SW480 (cell line): ENCODE measurements around the gene CSMD2.
"Not testable (repeated sequence)": the region's sequence is repeated elsewhere in the genome, so short reads cannot be mapped to it uniquely, and the experiment has no call there.

ENCODE experiments used
- DNase-seq: peaks from one replicate; pipeline ENCODE4 v3.0.0-alpha.2; 2016; ENCODE audit warnings: low spot score

Gene CSMD2

DNA sequence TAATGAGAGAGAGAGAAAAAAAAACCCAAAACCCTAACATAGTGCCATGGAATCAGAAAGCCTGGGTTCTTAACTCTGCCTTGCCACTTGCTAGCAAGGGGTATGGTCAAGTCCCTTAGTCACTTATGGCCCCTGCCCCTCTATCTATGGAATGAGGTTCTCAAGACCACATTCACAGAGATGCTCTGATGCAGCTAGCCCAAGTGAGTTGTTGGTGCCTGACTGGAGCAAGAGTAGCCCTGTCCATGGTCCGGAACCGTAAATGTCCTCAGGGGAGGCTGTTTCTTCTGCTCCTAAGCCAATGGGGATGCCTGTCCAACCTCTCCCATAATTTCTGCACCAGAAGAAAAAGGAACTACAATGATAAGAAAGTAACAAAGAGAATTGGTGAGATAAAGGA is 56.8 kb downstream of the CSMD2 start:
- DNase-seq = no peak

DNA sequence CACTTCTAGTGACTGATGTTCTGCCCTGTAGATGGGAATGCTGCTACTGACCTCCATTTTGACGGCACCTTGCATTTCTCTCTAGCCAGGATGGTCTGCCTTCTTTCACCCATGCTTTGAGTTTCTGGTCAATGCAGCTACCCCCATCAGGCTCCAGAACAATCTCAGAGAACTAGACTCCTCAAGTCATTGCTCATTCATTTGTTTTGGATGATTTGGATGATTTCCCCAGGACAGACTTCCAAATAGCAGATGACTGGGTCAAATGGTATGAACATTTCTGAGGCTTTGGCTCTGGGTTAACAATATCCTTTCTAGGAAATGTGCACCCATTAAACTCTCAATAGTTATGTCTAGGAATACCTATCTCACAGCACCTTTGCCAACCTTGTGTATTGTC is 63.9 kb downstream of the CSMD2 start:
- DNase-seq = no peak

DNA sequence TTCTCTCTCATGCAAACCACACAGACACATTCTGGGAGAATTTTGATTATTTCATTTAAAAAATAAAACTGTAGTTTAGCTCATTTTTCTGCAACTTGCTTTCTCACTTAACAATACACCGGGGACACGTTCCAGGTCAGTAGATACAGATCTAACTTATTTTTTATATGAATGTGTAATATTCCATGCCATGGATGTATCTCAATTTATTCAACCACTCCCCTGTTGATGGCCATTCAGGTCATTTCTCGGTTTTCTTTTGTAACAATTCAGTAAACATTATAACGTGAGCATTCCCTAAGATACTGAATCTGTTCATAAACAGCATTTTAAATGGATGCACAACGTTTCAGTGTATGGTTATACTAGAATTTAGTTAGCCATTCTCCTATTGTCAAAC is 64.7 kb downstream of the CSMD2 start:
- no peak for DNase-seq

DNA sequence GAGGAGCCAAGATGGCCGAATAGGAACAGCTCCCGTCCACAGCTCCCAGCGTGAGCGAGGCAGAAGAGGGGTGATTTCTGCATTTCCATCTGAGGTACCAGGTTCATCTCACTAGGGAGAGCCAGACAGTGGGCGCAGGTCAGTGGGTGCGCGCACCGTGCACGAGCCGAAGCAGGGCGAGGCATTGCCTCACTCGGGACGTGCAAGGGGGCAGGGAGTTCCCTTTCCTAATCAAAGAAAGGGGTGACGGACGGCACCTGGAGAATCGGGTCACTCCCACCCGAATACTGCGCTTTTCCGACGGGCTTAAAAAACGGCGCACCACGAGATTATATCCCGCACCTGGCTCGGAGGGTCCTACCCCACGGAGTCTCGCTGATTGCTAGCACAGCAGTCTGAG is 72.6 kb downstream of the CSMD2 start:
- not testable (repeated sequence) for DNase-seq

DNA sequence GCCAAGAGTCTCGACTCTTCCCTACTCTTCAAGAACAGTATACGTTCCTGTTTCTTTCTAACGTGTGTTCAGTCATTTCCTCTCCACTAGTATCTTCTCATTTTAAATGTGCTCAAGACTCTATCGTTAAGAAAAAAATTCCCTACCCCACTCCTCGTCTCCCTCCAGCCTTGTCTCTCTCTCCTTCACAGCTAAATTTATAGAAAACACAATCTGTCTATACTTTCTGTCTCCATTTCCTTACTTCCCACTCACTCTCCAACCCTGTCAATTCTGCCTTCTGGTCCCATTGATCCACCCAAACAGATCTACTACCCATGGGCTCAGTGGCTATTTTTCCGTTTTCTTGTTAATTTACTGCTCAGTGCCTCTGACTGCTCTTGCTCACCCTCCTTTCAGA is 75.3 kb downstream of the CSMD2 start:
- DNase-seq = no peak

DNA sequence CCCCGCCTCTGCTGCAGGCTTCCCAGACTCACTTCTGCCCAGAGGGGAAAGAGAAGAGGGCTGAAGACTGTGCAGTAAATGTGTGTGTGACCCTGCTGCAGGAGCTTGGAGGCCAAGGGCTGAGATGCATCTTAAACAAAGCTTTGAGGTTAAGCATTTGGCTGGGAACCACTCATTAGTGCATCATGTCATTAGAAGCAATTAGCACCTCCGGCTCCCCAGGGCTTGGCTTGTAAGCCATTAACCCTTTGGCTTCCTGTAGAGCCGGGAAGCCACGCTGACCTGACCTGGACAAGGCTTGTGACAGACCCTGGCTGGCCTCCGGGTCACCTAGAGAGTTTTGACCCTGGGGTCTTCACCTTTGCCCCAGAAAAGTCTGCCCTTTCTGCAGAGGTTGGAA is 77.0 kb downstream of the CSMD2 start:
- no peak for DNase-seq

DNA sequence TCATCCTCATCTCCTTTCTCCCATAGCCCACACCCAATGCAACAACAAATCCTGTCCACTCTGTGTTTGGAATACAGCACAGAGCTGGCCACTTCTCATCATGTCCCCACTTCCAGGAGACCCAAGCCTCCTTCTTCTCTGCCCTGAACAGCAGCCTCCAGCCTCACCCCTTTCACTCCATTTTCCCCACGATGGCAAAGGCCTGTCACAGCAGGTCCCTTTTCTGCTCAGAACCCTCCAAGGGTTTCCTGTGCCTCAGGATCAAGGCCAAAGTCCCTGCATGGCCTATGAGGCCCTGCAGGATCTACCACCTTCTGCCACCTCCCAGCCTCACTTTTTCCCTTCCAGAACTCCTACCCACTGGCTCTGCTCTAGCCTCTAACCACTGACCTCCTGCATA is 78.5 kb downstream of the CSMD2 start:
- no peak for DNase-seq

DNA sequence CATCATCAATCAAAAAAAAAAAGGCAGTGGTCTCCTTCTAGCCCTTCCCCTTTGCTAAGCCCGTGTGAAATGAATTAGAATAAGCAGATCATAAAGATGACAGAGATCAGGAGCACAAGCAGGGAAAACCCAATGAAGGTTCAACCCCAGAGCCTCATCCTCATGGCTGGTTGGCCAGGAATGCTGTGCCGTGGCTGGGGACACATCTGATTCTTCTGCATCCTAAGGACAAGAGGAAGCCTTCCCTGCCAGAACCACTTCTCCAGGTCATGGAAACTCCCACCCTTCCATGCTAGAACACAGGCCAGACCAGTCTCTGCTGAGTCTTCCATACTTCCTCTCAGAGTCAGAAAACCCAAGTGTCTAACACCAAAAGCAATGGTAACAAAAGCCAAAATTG is 81.1 kb downstream of the CSMD2 start:
- DNase-seq = no peak

DNA sequence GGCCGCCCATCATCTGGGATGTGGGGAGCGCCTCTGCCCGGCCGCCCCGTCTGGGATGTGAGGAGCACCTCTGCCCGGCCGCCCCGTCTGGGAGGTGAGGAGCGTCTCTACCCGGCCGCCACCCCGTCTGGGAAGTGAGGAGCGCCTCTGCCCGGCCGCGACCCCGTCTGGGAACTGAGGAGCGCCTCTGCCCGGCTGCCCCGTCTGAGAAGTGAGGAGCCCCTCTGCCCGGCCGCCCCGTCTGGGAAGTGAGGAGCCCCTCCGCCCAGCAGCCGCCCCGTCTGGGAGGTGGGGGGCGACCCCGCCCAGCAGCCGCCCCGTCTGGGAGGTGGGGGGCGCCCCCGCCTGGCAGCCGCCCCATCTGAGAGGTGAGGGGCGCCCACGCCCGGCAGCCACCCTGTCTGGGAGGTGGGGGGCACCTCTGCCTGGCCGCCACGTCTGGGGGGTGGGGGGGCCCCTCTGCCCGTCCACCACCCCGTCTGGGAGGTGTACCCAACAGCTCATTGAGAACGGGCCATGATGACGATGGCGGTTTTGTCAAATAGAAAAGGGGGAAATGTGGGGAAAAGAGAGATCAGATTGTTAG is 82.9 kb downstream of the CSMD2 start:
- not testable (repeated sequence) for DNase-seq

DNA sequence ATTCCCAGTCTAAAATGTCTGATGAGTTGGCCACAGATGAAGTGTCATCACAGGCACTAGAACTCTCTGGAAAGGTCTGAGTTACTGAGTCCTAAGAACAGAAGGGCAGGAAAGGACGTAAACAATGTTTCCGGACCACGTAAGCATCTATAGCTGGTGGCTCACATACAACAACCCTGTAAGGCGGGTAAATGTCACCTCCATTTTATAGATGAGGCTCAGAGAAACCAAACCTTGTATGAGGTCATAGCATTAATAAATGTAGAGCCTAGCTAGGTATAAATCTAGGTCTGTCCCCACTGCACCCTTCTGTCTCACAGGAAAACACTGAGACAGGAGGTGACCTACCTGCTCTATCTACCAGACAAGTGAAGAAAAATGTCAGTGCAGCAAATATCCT is 86.6 kb downstream of the CSMD2 start:
- DNase-seq = no peak

DNA sequence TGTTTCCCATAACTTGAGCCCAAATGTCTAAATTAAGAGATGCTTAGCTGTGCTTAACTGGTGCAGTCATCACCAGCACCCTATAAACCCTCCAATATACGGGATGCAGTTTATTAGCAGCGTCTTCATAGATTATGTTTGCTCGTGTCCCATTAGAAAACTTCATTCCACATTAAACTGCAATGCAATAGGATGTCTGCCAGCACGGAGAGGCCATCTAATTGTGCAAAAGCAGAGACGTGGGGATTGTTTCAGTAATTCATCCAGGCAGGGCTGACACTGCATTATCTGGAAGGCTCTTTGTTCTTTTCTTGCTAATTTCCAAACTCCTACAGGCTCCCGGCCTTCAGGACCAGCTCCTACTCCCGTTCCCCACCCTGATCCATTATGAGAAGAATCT is 89.5 kb downstream of the CSMD2 start:
- DNase-seq = no peak

DNA sequence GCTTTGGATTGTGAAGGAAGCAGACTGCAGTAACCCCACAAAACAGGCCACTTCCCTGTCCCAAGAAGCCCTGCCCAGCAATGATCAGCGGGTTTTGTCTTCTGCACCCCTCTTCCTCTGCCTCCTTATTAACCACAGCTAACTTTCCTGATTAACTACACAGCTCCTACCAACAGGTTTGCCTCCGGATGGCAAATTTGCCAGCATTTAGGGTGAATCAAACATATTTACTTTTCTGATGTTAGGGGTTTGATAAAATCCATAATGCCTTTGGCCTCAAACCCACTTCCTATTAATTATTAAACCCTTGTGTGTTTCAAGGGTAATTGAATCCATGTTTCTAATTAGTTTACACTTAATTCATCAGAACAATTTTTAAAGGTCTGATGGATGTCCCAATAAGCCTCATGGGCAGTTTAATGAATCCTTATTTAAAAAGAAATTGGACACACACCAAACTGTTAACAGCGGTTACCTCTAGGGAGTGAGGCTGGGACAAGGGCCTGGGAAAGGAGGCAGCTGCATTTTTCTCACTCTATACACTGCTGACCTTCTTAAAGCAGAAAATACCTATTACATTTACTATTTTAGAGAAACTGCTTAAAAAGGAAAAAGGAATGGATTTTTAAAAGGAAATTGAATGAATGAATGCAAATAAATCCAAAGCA is 91.9 kb downstream of the CSMD2 start:
- no peak for DNase-seq

DNA sequence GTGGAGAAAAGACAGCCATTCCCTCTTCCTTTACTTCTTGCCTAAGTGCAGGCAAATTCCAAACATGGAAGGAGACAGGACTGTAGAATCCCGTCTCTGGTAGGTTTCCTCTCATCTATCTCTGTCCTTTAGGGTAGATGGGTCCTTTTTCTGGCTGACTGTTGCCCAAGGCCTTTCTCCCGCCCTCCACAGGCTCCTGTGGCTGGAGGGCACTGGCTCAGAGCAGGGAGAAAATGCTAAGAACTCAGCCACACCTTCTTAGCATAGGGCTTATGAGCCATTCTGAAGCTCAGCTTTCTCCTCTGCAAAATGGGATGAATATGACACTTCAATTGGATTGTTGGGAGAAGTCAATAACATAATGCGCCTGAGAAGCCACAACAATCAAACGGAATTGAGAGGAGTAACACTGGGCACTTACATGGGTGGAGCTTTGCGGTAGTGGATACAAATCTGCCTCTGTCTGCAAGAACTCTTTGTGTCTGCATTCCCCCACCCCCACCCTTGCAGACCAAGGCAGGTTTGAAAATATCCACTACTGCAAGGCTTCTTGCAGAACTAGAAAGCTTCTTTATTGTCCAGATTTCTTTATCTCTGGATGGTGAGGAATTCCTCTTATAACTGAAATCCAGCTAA is 94.7 kb downstream of the CSMD2 start:
- DNase-seq = peak; percentile 3

DNA sequence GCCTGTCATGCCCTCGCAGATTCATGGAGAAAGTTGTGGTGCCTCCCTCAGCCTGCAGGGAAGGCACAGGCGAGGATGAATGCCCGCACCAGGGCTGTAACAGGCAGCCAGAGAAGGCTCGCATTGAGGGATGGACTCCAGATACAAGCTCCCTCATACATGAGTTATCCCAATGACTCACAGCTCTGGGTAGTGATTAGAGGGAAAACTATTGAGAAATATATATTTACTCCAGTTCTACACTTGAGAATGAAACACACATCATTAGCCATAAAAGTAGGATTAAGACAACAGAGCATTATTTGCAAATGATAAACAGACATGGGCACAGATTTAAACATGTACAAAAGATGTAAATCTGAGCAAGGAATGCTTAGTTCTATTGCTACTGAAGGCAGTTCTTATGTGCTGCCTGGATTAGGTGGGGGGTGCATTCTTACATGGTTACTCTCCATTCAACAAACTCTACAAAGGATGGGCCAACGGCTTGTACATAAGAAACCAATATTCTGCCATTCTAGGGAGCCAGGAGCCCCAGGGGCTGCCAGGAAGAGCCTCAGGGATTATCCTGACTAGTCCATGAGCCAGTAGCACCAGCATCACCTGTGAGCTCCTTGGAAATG is 97.9 kb downstream of the CSMD2 start:
- no peak for DNase-seq

DNA sequence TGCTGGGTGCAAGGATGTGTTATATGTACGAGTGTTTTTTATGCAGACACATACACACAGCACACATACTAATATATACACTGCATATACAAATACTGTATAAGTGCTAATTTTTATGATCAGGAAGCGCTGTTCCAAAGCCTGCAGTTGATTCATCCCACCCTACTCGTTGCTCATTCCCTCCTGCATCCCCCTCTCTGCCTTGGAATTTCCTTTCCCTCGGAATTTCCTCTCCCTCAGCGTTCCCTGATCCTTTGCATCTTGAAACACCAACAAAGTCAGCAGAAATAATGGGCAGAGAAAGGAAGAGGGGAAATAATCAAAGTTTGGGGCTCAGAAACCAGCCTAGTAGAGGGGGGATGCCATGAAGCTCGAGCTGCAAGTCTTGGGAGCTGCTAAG is 98.9 kb downstream of the CSMD2 start:
- no peak for DNase-seq

DNA sequence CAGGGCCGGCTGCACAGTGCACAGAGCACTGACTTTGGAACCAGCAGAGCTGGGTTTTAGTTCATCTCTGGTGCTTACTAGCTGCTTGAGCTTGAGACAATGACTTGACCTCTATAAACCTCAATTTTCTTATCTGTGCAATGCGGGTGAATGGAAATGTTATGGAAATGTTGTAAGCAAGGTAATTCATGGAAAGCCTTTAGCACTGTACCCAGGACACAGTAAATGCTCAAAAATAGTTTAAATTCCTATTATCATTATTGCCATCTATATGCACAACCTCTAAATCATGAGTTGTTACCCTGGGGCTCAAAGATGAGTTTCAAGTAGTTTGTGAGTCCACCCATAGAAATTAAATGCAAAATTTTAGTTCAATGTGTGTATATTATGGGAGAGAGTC is 99.5 kb downstream of the CSMD2 start:
- DNase-seq = no peak

DNA sequence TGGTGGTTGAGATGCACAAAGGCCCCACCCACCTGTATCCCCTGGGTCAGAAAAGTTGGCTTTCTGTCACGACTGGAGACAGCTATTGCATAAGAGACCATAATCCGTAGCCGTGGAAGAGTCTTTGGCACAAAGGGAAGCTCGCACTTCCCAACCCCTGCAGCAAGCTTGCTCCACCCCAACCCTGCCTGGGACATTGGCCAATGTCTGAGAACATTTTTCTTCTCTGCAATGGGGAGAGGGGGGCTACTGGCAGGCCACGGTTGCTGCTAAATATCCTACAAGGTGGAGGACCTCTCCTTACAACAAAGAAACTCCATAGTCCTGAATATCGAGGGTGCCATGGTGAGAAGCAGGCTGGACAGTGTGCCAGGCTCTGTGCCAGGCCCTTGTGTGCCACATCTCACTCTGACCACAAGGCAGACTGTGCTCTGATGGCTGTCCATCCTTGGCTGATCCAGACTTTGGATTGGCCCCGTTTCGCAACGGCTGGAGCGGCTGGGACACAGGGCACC is 104.1 kb downstream of the CSMD2 start:
- DNase-seq = no peak

DNA sequence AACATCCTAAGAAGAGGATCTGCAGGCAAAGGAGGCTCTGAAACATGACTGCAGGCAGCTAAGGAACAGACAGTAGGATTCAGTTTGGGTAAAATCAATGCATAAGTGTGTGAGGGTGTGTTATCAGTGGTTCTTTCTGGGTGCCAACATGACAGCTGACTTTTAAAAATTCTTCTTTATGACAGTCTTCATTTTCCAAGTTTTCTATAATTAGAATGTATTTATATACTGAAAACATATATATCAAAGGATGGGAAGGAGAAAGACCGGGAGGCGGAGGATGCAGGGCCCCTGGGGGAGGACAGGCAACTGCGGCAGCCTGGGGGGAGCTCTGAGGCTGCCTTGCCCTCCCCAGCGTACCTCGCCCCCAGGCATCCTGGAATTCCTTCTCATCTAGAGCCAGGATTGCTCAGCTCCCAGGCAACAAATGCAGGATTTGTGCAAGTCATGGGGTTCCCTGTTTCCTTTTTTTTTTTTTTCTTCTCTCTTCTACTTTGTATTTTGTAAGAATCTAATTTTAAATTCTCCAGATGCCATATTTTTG is 104.8 kb downstream of the CSMD2 start:
- no peak for DNase-seq

DNA sequence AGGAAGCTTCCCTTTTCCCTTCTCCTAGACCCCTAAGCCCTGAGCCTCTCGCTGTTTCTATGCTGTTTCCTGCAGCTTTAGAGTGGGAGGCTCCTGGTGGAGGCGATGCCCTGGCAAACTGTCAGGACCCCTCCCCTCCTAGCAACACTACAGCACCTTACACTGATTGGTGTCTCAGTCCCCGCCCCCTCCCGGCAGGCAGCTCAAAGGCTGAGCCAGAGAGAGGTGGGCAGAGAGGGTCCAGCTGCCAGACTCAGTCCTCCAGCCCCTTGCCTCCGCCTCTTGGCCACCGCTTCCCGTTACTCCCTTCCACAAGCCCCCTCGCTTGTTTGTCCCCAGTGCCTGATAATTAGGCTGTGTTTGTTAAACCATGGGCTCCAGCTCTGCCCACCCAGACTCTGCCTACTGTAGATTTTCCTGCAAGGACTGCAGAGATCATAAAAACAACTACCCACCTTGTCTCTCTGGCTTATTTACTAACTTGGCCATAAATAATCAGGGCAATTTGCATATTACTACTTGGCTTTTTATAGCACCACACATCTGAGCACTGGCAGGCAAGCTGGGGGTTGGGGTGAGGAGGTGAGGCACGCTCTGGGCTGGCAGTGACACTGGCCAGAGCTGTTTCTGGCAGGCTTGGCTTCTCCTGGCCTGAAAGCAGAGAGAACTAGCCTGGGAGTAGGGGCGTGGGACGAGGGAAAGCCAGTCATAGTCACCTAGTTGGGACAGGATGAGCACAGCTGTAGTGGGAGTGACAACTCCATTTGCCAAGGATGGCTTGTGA is 107.5 kb downstream of the CSMD2 start:
- DNase-seq = no peak

DNA sequence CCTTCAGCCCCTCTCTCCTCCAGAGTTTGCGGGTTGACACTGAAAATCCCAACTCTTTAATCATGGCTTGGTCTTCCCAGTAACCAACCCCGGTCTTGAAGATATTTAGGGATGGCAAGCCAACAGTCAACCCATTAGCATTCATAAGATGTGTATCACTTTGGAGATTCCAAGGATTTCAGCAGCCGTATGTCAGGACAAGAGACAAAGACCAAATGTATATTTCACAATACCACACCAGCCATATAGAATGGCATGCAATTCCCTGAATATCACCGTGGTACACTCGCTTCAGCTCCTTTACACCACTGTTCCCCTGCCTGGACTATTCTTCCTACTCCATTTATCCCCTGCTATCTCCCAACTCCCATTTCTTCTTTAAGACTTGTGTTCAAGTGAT is 109.2 kb downstream of the CSMD2 start:
- DNase-seq = no peak

DNA sequence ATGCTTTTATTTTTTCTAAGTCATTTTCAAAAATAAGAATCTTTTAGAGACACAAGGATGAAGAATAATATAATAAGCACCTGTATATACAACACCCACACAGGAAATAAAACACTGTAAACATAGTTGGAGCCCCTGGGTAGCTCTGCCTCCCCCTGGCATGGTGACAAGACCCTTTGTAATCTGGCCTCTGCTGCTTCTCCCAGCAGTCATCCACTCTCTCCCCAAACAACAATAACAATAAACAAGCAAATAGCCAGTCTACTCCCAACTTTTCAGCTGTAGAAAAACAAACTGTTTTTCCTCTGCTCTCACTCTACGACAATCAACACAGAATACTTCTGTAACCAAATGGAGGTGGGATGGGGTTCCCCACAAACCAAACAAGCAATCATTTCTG is 110.1 kb downstream of the CSMD2 start:
- DNase-seq = no peak

DNA sequence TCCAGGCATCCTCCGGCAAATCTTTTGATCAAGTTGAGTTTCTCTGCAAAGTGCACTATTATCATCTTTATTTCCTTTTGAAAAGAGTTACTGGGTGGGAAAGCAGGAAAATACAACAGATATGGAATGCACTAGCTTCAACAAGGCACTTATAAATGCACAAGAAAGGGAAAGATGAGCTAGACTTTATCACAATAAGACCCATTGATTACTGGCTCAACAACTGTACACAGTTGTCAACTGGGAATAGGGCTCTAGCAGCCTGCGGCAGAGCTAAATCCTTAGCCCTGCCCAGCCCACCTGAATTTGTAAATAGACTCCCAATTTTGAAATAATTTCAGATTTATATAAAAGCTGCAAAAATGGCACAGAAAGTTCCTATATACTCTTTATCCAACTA is 111.4 kb downstream of the CSMD2 start:
- DNase-seq = no peak
